Activated CD4-positive, CD25-positive, alpha-beta regulatory T cell treated with anti-CD3 and anti-CD28 coated beads, Interleukin-2, amount 50 U/mL, for 24 hours (primary cell): ENCODE results near the gene RGS14.

ENCODE experiments used
- ATAC-seq, 2 donors: fragments of 150-1000 bp; cut with Tn5 transposase; one replicate each; pipeline ENCODE4 v1.10.0; 2021; ENCODE audit warnings: mild to moderate bottlenecking in 1 of 2, moderate library complexity in 1 of 2

RGS14 gene, protein sequence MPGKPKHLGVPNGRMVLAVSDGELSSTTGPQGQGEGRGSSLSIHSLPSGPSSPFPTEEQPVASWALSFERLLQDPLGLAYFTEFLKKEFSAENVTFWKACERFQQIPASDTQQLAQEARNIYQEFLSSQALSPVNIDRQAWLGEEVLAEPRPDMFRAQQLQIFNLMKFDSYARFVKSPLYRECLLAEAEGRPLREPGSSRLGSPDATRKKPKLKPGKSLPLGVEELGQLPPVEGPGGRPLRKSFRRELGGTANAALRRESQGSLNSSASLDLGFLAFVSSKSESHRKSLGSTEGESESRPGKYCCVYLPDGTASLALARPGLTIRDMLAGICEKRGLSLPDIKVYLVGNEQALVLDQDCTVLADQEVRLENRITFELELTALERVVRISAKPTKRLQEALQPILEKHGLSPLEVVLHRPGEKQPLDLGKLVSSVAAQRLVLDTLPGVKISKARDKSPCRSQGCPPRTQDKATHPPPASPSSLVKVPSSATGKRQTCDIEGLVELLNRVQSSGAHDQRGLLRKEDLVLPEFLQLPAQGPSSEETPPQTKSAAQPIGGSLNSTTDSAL

DNA sequence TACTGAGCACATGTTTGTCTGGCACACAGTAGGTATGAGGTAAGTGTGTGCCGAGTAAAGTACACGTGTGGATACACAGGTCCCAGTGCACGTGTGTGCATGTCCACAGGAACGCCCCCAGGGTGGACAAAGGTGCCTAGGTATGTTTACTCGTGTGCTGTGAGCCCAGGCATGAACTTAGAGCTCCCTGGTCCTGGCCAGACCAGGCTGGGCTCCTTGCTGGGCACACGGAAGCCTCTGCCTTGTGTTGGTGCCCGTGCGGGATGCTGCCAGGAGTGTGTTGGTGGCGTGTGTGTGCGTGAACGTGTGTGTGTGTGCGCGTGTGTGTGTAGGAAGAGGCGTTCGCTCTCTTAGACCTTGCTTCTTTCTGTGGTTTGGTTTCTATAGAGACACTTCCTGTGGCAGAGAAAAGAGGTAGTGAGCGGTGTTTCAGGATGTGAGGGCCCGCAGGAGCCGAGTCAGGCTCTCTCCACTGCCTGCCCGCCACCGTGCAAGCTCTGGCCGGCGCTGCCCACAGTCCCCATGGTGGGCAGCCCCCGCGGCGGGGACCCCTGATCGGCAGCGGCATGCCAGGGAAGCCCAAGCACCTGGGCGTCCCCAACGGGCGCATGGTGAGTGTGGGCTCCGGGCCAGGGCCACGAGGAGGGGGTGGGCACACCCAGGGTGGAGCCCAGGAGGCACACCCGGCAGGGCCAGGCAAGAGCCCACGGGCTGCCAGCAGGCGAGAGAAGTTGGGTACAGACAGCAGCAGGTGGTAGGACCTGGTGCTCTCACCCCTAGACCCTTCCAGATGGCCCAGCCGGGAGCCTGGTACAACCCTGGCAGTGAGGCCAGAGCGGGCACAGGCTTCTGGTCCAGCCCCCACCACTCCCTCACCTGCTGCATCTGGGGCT lies at the start of gene RGS14:
RGS14 (plus strand) TSS at position 466 of the 893 bp plus-strand sequence; CDS start at position 567, 101 bp downstream.
- ATAC-seq: peak; percentile 95

DNA sequence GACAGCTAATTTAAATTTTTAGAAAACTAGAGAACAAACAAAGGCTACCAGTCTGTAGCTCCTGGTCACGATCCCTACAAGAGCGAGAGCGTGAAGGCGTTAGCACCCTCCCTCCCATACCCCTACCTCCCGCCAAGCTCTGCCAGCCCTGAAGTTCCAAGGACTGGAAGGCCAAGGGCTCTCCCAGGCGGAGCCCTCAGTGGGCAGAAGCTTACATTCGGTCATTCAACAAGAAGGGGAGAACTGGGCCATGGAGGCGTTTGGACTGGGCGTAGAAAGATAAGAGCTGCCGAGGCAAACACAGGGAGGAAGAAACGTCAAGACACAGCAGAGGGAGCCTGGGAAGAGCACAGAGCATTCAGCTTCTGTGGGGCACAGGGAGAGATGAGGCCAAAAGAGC lies 49.0 kb upstream of the RGS14 start:
- no peak for ATAC-seq

DNA sequence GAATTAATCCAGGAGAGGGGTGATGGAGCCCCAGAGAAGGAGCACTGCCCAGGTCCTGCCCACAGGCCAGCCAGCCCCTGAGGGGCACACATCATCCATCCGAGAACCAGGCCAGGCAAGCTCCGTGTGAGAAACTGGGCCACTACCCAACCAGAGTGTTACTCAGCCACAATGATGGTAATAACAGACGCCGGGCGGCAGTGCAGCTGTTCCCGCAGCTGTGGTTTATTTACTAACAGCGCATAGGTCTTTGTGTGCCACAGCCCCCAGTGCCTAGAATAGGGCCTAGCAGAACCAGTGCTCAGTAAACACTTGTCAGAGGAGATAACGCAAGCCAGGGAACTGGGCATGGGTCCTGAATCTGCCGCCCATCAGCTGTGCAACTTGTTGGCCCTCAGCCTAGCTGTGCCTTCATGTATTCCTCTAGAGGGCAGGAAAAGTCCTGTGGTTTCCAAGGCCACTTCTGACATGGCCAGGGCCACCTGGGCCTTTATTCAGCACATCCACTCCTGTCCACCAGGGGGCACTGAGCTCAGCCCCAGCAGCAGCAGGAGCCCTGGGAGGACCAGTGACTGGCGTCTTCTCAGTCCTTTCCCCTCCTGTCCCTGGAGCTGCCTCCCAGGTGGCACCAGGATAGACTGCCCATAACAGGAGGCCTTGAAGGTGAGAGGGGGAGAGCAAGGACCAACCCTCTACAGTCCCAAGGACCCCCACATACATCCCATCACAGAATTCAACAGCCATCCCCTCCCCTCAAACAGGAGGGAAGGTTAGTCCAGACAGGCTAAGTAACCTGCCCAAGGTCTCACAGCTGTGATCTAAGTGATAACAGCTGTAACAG lies 48.2 kb upstream of the RGS14 start:
- ATAC-seq: peak in 1 of 2 donors; percentile 37

DNA sequence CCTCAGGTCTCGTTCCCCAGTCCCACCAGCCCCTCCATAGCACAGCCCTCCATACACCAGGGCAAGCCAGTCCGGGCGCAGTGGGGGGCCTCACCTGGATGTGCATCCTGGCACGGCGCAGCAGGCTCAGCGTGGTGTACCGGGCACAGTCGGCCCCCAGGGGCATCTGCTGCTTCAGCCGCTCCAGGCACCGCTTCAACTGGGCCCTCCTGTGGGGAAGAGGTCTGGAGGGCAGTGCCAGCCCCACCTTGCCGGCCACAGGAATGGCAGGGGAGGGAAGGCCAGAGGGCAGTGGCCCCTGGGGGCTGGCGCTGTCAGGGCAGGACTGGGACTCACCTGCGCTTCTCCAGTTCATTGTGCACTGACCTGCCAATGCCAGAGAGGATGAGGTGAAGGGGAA lies 47.4 kb upstream of the RGS14 start:
- no peak for ATAC-seq

DNA sequence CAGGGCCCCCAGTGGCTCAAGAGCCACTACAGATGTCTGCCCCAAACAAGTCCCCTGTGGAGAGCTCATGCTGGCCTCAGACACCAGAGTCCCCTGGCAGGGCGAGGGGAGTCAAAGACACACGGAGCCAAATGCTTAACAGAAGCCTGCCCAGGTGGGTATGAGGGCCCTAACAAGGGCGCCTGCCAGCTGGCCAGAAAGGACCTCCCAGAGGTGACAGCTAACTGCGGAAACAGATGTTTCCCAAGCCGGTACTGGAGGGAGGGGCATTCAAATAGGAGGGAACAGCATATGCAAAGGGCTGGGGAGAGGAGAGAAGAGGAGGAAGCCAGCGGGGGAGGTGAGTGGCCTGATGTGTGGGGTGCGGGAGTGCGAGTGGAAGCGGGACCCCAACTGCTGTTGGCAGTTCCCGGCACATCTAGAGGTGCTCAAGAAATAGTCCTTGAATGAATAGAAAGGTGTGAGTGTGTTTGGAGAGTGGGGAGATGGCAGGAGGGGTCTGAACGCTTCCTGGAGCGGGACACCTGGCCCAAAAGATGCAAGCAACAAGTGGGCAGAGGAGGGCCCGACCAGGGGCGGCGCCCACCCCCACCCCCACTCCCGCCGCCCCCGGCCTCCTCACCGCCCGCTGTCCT lies 46.9 kb upstream of the RGS14 start:
- no peak for ATAC-seq

DNA sequence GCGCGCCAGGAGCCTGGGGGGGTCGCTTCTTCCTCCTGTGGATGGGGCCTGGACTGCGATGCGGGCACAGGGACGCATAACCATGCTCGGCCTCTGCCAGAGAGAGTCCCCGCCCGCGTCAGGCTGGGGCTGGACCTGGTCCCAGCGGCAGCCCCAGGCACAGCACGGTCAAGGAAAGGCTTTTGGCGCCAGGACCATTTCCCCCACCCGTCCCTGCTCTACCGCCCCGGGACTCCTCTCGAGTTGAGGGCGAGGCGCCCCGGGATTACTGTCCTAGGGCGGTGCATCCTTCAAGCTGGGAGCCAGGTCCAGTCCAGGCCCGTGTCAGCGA lies 46.4 kb upstream of the RGS14 start:
- ATAC-seq: no peak

DNA sequence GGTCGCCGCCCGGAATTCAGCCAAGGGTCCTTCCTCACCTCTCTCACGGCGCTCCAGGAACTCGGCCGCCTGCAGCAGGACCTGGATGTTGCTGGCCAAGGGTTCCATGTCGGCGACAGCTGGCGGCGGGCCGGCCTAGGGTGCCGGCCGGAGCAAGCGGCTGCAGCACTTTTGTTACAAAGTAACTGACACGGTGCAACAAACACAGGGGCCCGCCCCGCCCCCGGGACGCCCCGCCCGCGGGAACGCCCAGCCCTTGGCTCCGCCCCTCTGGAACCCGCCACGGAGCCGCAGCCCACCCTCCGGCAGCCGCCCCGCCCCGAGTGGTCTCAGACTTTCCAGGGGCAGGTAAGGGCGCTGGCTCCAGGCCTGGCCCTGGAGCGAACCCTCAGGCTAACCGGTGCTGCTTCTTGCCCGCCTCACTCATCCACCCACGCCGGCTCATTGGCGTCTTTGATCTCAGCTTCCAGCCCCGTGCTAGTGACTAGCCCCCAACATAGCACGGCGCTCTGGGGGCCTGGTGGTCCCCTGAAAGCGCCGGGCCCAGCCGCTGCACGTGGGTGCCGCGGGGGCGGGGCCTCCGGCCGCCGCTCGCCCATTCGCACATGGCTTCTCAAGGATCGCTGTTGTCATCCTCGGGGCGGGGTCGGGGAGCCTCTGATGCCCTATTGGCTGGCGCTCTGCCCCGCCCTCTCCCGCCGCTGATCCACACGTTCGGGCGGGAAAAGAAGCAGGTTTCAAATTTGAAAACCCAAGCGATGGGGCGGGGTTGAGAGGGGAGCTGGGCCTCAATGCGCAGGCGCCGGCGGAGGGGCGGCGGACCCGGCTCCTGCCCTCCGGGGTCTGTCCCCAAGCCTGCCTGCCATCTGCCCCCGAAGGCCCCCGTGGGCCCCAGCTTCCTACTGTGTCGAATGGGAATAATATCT lies 45.7 kb upstream of the RGS14 start, which contains the start of gene MXD3:
MXD3 (minus strand) TSS at position 176 of the 926 bp plus-strand sequence; CDS start at position 108, 68 bp downstream.
- peak; percentile 92 to 93 for ATAC-seq

DNA sequence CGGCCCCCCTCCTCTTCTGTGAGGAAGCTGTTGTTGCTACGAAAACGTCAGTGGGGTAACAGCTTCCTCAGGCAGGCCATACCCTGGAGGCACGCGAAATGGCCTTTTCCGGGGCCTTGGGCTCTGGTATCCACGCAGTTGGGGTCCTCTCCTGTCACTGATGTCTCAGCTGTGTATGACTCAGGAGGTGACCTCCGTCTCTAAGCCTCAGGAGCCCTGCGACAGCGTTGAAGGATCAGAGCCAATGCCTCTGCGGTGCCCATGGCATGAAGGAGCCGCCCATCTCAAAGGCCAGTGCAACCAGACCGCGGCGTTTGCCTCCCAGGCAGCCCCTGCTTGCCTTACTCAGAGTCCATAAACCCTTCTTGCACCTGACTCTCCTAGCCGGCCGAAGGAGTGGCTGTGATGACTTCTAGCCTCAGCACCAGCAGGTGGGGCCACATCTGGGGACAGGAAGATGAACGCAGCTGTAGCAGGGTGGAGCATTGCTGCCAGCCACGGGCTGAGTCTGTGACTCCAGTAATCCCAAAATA lies 45.0 kb upstream of the RGS14 start:
- peak; percentile 9 for ATAC-seq

DNA sequence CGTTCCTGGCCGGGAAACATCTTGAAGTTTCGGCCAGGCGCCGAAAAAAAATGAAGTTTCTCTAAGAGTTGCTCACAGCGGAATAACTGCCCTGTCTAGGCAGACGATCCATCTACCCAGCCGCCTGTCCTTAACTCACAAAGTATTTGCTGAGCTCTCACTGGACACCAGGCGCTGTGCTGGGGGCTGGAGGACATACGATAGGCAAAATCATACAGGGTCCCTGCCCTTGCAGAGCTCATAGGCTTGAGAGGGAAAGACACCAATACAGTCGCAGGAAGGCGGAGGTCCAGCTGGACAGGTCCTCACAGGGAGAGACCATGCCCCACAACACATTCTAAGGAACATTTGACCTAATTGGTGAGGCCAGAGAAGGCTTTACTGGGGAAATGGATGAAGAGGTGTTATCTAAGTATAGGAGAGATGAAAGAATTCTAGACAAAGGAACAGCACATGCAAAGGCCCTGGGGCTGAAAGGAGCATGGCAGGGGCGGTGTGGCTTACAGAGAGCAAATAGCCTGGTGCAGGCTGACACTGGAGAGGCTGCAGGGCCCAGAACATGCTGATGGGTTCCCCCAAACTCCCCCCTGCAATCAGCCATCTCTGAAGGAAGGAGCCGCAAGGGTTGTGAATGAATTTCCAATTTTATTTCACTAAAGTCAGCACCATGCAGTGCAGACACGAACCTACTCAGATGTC lies 44.0 kb upstream of the RGS14 start:
- ATAC-seq: no peak

DNA sequence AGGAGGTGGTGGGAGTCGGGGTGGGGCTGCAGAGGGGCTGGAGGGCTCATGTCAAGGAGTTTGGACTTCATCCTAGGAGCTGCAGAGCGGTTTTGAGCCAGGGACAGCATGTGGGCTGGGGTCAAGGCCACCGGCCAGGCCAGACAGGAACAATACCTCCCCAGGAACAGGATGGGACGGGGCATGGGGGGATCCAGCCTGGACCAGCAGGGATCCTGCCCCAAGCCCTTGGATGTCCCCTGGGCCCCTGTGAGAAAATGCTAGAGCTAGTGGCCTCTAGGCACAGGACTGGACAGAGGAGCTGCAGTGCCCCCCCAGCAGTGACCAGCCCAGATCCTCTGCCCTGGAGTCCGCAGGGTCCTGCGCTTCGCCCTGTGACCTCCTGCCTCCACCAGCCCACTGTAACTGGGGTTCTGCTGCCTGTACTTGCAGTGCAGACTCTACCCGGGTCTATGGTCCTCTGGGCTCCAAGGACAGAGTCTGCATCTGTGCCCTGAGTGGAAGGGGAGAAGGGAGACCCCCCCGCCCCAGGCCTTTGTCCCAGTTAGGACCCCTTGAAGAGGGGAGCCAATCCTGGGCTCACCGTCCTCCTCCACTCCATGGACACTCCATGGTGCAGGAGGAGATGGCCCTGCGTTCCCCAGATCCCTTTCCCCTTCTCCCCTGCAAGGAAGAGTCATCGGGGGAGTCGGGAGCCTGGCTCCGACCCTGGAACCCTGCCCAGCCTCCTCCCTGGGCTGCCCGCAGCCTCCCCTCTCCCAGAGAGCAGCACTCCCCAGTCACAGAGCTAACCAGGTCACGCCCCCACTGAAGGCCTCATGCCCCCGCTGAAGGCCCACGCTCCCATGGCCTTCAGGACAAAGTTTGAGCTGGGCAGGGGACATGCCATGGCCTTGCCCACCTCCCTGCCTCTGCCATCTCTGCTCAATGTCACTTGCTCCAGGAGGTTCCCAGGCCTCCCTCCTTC lies 43.1 kb upstream of the RGS14 start:
- ATAC-seq: no peak

DNA sequence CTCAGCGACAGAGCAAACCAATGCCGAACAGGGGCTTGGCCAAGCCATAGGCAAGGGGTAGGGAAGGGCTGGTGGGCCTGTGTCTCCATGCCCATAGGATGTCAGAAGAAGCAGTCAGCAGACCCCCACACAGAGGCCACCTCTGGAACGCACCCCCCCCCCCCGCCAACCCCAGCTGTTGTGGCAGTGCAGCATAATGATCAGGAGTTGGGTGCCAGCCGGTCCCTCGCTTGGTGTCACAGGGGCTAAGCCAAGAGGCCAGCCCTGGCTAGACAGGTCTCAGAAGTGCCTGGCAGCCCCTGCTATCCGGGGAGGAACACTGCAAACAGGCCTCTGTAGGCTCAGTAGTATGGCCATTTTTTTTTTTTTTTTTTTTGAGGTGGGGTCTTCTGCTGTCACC lies 42.3 kb upstream of the RGS14 start:
- ATAC-seq: no peak

DNA sequence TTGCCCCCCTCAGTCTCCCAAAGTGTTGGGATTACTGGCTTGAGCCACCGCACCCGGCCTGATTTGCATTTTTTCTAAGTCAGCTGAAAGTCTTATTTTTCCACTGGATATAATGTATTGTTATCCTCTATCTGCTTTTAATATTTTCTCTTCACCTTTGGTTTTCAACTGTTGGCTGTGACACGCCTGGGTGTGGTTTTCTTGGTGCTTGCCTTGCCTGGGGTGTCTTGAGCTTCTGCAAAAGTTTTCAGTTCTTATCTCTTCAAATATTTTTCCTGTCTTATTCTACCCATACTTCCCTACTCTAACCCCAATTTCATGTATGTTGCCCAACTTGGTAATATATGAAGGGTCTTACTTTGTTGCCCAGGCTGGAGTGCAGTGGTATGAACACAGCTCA lies 41.7 kb upstream of the RGS14 start:
- no peak for ATAC-seq

DNA sequence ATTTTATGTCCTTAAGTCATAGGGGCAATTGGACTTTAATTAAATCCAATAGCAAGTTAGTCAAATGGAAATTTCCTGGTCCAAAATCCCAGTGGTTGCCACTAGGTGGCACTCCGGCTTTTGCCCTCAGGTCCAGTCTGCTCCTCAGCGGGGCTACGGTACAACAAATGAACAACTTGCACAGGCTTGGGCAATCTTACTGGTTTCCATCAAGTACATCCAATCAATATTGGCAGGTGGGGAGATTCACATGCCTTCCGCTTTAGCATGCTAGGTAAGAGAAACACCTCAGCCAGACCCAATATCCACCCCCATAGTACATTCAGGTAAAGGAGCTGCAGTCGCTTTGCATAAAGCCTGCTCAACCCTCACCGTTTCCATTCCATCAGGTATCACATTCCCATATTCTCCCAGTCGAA lies 39.8 kb upstream of the RGS14 start:
- ATAC-seq: peak; percentile 64 to 78

DNA sequence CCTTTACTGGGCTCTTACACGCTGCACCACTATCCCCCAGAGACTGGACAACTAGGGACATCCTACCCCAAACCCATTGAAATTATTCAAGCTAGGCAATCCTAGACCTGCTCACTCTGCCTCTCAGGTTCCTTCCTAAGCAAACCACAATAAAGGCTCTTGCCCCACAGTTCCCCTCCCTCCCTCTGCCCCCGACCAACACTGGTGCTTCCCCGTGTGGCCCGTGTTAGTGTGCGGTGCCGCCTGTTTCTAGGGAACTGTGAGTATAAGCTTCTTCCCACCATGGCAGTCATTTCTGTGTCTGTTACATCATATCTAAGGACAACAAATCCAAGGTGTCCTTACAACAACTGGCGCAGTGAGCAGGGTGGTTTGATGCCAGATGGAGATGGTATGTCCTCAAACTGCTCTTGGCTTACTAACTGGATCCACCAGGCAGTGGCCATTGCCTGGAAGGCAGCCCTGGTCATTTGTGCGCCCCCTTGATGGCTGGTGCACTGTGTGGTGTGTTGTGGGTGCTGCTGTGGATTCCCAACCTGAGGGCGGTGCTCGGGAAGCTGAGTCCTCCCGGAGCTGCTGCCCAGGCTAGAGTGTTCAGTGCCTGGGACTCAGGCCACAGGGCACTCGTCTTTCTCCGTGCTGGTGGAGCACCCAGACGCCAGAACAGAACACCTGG lies 37.7 kb upstream of the RGS14 start:
- ATAC-seq: peak in 1 of 2 donors; percentile 20

DNA sequence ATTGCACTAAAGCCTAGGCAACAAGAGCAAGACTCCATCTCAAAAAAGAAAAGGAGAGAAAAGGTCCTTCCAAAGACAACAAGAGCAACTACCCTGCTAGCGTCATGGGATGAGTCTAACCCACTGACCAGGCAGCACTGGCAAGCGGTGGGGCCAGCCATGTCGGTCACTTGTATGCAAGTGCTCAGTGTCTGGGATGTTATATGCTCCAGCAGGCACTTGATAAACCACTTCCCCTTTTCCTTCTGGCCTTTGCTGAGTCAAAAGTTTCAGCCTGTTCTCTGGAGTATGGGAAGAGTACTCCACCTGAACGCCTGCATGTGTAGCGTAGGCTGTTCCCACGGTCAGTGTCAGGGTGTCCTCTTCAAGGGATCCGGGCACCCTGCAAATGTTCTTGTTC lies 36.8 kb upstream of the RGS14 start:
- no peak for ATAC-seq

DNA sequence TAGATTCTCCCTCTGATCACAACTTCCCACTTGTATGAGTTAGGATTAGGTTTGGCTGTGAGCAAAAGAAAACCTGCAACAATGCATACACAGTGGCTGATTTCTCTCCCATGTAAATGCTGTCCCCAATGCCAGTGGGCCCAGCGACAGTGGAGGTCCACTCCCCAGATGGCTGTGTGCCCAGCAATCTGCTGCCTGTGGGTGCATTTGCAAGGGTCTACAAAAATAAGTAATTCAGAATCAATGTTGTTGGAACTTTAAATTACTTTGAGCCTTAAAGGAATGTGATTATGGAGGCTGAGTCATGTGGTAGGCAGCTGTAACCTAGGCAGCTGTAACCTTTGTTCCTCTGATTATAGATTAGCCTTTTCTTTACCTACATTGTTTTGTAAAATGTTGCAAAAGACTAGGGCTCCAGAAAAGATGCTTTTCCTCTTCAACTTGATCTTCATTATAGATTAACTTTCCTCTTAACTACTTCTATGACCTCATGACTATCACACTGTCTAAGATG lies 31.8 kb upstream of the RGS14 start:
- ATAC-seq: no peak
